Fibroblast of mammary gland (primary cell): Measurements from ENCODE around the gene FRRS1.
"Not testable (repeated sequence)": the region's sequence is repeated elsewhere in the genome, so short reads cannot be mapped to it uniquely, and the experiment has no call there.

Experiments used
- DNase-seq: peaks from one replicate; pipeline ENCODE4 v3.0.0-alpha.2; 2010; ENCODE audit warnings: low read depth
- H3K4me3 ChIP-seq: 2 replicates; pipeline ENCODE4 v1.5.1; 2011; ENCODE audit warnings: low read depth, mild to moderate bottlenecking, low read length, moderate library complexity; ENCODE audit not compliant: control insufficient read depth
- CTCF ChIP-seq: conservative IDR thresholded peaks from 2 replicates; pipeline ENCODE4 v1.5.1; 2011; ENCODE audit warnings: low read depth, low read length, inconsistent platforms; ENCODE audit not compliant: control insufficient read depth, insufficient read depth

FRRS1 gene

GRCh38 chr1:99801584-99801983 lies 35.1 kb upstream of the FRRS1 start:
- TF ChIP-seq CTCF, result no peak

GRCh38 chr1:99793861-99794260 lies 27.4 kb upstream of the FRRS1 start:
- not testable (repeated sequence) for DNase-seq, H3K4me3 ChIP-seq

More at GRCh38 chr1:99801584-99801983, 35.1 kb upstream of the FRRS1 start:
- H3K4me3 ChIP-seq, result no peak overlapping the region
- no peak for DNase-seq

GRCh38 chr1:99789715-99790114 lies 23.3 kb upstream of the FRRS1 start:
- no peak for TF ChIP-seq CTCF
- H3K4me3 ChIP-seq, result no peak overlapping the region
- DNase-seq, result no peak

- DNase-seq, result no peak
- no peak overlapping the region for H3K4me3 ChIP-seq
- no peak for TF ChIP-seq CTCF
Measured at GRCh38 chr1:99788896-99789295, 22.5 kb upstream of the FRRS1 start.

- TF ChIP-seq CTCF, result no peak
- H3K4me3 ChIP-seq, result no peak overlapping the region
- DNase-seq, result no peak
Measured at GRCh38 chr1:99786751-99787501, 20.5 kb upstream of the FRRS1 start.

GRCh38 chr1:99784809-99785255 lies 18.4 kb upstream of the FRRS1 start:
- DNase-seq, result no peak
- TF ChIP-seq CTCF, result no peak
- H3K4me3 ChIP-seq, result no peak overlapping the region

- no peak overlapping the region for H3K4me3 ChIP-seq
- no peak for DNase-seq
- no peak for TF ChIP-seq CTCF
Measured at GRCh38 chr1:99784143-99784542, 17.7 kb upstream of the FRRS1 start.
